ENCODE data around the gene NCOR2.

GRCh38 chr12:124573839-124574786 lies 6.7 kb upstream of the NCOR2 start:
- TF ChIP-seq CTCF (IDR thresholded peaks at IDR 0.05): no peak
- no peak for TF ChIP-seq POLR2A (IDR thresholded peaks at IDR 0.05)

All from heart left ventricle (tissue), 13 donors.